NCI-H748 (cell line): ENCODE measurements around the gene KCNQ1.

Experiments used
- DNase-seq: peaks from one replicate; lab custom pipeline; 2025; ENCODE audit not compliant: unreplicated experiment; lab: John Stamatoyannopoulos, UW

The KCNQ1 gene

GRCh38 chr11:2726964-2727363 lies 282.2 kb downstream of the KCNQ1 start:
- DNase-seq: no peak

- no peak for DNase-seq
Observed at GRCh38 chr11:2728128-2728662, 283.4 kb downstream of the KCNQ1 start.

GRCh38 chr11:2728663-2729332 lies 284.0 kb downstream of the KCNQ1 start:
- DNase-seq: no peak

- no peak for DNase-seq
Observed at GRCh38 chr11:2729841-2730240, 285.0 kb downstream of the KCNQ1 start.

GRCh38 chr11:2730272-2731129 lies 285.7 kb downstream of the KCNQ1 start:
- no peak for DNase-seq

- DNase-seq: no peak
Observed at GRCh38 chr11:2731130-2732125, 286.6 kb downstream of the KCNQ1 start.

- DNase-seq: no peak
Observed at GRCh38 chr11:2732261-2732939, 287.6 kb downstream of the KCNQ1 start.

GRCh38 chr11:2732940-2733628 lies 288.3 kb downstream of the KCNQ1 start:
- no peak for DNase-seq

- no peak for DNase-seq
Observed at GRCh38 chr11:2734181-2735052, 289.6 kb downstream of the KCNQ1 start.

GRCh38 chr11:2735053-2735589 lies 290.3 kb downstream of the KCNQ1 start:
- DNase-seq: no peak

- no peak for DNase-seq
Observed at GRCh38 chr11:2736577-2737225, 291.9 kb downstream of the KCNQ1 start.

- no peak for DNase-seq
Observed at GRCh38 chr11:2737226-2737590, 292.4 kb downstream of the KCNQ1 start.

- DNase-seq: no peak
Observed at GRCh38 chr11:2737866-2738265, 293.1 kb downstream of the KCNQ1 start.

- DNase-seq: no peak
Observed at GRCh38 chr11:2738551-2739431, 294.0 kb downstream of the KCNQ1 start.

- DNase-seq: no peak
Observed at GRCh38 chr11:2739531-2740274, 294.9 kb downstream of the KCNQ1 start.

- DNase-seq: peak; percentile 19
Observed at GRCh38 chr11:2740275-2740940, 295.6 kb downstream of the KCNQ1 start.
